Measurements from ENCODE around the gene CATSPERB.
"Not testable (repeated sequence)": the region's sequence is repeated elsewhere in the genome, so short reads cannot be mapped to it uniquely, and the experiment has no call there.

CATSPERB gene

GRCh38 chr14:91611528-91611927, 120.4 kb downstream of the CATSPERB start:
- no peak for TF ChIP-seq CTCF (conservative IDR thresholded peaks at IDR 0.05; ENCODE audit: low read depth, low read length)
- DNase-seq (ENCODE audit: low read depth), result no peak

GRCh38 chr14:91609161-91609560, 122.7 kb downstream of the CATSPERB start:
- no peak overlapping the region for H3K4me3 ChIP-seq (ENCODE audit: low read length)
- no peak for DNase-seq (ENCODE audit: low read depth)
- no peak for TF ChIP-seq CTCF (conservative IDR thresholded peaks at IDR 0.05; ENCODE audit: low read depth, low read length)

More at GRCh38 chr14:91611528-91611927, 120.4 kb downstream of the CATSPERB start:
- no peak overlapping the region for H3K4me3 ChIP-seq (ENCODE audit: low read length)

GRCh38 chr14:91607322-91608047, 124.4 kb downstream of the CATSPERB start:
- DNase-seq (ENCODE audit: low read depth), result no peak
- H3K4me3 ChIP-seq (ENCODE audit: low read length), result no peak overlapping the region

GRCh38 chr14:91606851-91607250, 125.0 kb downstream of the CATSPERB start:
- no peak for DNase-seq (ENCODE audit: low read depth)
- H3K4me3 ChIP-seq (ENCODE audit: low read length), result no peak overlapping the region
- no peak for TF ChIP-seq CTCF (conservative IDR thresholded peaks at IDR 0.05; ENCODE audit: low read depth, low read length)

More at GRCh38 chr14:91607322-91608047, 124.4 kb downstream of the CATSPERB start:
- TF ChIP-seq CTCF (conservative IDR thresholded peaks at IDR 0.05; ENCODE audit: low read depth, low read length), result no peak

GRCh38 chr14:91604611-91605010, 127.3 kb downstream of the CATSPERB start:
- DNase-seq (ENCODE audit: low read depth); H3K4me3 ChIP-seq (ENCODE audit: low read length): not testable (repeated sequence)

- H3K4me3 ChIP-seq (ENCODE audit: low read length), result no peak overlapping the region
- DNase-seq (ENCODE audit: low read depth), result no peak
- no peak for TF ChIP-seq CTCF (conservative IDR thresholded peaks at IDR 0.05; ENCODE audit: low read depth, low read length)
These were observed 131.9 kb downstream of the CATSPERB start for GRCh38 chr14:91599994-91600393.

- no peak for TF ChIP-seq CTCF (conservative IDR thresholded peaks at IDR 0.05; ENCODE audit: low read depth, low read length)
- no peak for DNase-seq (ENCODE audit: low read depth)
These were observed 136.2 kb downstream of the CATSPERB start for GRCh38 chr14:91595736-91596135.

GRCh38 chr14:91593957-91594356, 137.9 kb downstream of the CATSPERB start:
- not testable (repeated sequence) for H3K4me3 ChIP-seq (ENCODE audit: low read length); DNase-seq (ENCODE audit: low read depth)

More at GRCh38 chr14:91595736-91596135, 136.2 kb downstream of the CATSPERB start:
- no peak overlapping the region for H3K4me3 ChIP-seq (ENCODE audit: low read length)
